GM21360 (cell line): Measurements from ENCODE around the gene TXLNA.
A peak's percentile ranks its signal among the peaks of the same experiment; 100 is the strongest.

ENCODE experiments used
- ATAC-seq: cut with Tn5 transposase; IDR thresholded peaks from one replicate; pipeline ENCODE4 v1.9.1; 2021; ENCODE audit warnings: mild to moderate bottlenecking, moderate library complexity; ENCODE audit not compliant: unreplicated experiment

TXLNA gene

GRCh38 chr1:32208469-32208868, 29.0 kb downstream of the TXLNA start:
- no peak for ATAC-seq

DNA sequence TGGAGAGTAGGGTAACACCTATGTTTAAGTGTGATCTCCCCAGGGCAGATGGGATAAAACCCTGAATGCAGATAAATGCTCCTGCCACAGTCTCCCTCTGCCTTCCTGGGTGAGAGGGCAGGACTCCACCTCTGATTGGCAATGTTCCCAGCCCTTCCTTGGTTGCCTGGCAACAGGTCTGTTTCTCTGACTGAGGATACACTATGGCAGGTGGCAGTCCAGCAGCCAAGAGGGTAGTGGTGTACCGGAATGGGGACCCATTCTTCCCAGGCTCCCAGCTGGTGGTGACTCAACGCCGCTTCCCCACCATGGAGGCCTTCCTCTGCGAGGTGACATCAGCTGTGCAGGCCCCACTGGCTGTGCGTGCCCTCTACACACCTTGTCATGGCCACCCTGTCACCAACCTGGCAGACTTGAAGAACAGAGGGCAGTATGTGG, 29.4 kb downstream of the TXLNA start, which contains the start of gene DCDC2B:
TSS of gene DCDC2B (plus strand) at position 199 of the 438 bp plus-strand sequence. CDS start at position 204, 5 bp downstream.
- ATAC-seq = no peak

DNA sequence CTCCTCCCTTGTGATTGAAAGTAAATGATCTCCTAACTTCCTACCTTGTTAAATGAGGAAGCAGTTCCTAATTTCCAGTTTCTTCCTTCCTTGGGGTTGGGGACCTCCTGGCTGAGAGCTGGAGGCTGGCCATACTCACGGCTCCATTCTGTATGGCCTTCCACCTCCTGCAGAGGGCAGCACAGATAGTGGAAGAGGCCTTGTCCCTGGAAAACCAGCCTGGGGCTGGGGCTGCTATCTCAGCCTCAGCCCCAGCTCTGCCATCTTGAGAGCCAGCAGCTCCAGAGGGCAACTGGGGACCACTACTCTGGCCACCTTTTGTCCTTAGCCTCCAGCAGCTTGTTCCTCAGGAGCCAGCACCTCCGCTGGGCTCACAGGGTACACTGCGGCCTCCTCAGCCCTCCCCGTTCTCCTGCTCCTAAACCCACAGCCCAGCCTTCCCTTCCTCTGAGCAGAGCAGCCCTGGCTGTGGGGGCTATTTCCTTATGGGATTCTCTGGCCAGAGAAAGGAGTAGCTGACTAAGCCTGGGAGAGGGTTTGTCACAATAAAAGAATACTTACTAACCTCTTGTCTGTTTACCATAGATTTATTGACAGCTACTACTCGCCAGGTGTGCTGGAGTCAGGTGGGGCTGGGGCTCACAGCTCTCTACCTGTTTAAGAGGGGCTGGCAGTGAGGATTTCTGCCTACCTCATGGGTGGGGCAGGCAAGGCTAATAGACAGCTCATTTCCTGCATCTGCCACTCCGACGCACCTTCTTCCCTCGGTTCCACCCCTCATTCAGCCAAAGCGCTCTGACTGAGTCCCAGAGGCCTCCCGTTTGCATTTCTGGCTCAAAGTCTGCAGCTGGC, 36.4 kb downstream of the TXLNA start:
- no peak for ATAC-seq

- ATAC-seq = no peak
Observed at GRCh38 chr1:32216566-32216965, 37.1 kb downstream of the TXLNA start.

GRCh38 chr1:32219022-32219421, 39.5 kb downstream of the TXLNA start:
- ATAC-seq = no peak

DNA sequence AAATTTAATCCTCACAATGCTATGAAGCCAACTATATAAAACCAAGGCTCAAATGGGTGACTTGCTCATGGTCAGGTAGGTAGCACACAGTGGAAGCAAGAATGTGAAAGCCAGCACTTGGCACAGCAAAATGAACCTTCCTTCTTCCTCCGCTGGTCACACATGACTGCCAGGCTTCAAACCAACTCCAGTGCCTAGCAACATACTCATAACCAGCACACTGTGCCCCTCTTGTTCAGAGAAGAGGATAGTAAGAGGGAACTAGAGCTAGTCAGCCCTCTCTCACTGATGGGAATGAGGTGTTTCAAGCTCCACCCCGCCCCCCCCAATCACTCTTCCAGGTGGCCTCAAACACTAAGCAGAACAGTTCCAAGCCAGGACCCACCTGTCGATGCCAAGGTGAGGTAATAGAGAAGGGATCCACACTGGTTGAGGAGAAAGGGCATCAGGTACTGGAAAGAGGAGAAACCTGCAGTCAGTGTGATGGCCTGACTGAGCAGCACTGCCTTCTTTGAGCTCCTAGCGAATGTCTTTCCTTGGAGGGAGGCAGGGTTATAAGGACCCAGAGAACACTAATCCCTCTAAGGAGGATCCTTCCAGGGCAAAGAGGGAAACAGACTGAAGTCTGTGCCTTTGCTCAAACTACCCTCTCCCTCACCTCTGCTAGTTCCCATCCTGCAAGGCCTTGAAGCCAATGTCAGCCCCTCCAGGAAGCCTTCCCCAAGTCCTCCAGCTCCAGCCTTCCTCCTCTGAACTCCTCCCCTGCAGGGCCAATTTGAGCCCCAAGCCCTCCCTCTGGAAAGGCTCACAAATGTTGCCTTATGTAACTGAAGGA, 41.5 kb downstream of the TXLNA start:
- no peak for ATAC-seq

DNA sequence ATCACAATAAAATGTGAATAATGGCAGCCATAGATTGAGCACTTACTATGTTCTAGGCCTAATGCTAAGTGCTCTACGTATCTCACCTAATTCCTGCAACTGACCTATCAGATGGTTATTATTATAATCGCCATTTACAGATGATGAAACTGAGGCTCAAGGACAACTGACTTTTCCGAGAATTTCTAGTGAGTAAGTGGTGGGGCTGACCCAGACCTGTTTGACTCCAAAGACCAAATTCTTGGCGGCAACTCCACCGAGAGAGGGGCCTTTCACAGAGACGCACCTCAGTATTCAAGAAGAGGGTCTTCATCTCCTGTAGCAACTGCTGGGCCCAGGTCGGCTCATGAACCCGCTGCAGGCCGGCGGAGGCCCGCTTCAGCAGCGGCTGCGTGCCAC, 42.1 kb downstream of the TXLNA start:
- no peak for ATAC-seq

- peak; percentile 89 for ATAC-seq
Observed at GRCh38 chr1:32221980-32222755, 42.7 kb downstream of the TXLNA start, which contains the start of the genes EIF3I and TMEM234. Gene EIF3I (plus strand): TSS chr1:32222407. CDS start chr1:32222442, 35 bp downstream. Gene TMEM234 (minus strand): TSS chr1:32222353. CDS start chr1:32222322, 31 bp downstream.

DNA sequence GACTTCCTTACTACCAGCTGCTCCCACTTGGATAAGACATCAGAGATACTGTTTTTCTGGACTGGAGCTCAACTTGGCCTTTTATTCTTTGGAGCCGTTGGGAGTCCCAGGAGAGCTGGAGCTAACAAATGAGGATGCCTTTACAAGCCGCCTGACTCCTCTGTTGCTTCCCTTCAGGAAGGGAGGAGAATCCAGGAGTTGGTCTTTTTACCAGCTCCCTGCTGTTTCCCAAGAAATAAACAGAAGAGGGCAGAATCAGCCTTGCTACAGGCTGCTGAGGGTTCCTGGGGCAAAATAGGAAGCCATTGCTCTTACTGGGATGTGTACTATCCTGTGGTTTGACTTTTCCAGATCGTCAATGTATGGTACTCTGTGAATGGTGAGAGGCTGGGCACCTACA, 44.2 kb downstream of the TXLNA start:
- ATAC-seq = no peak

GRCh38 chr1:32224285-32224684, 44.8 kb downstream of the TXLNA start:
- ATAC-seq = no peak

GRCh38 chr1:32228771-32229170, 49.3 kb downstream of the TXLNA start:
- ATAC-seq = no peak

DNA sequence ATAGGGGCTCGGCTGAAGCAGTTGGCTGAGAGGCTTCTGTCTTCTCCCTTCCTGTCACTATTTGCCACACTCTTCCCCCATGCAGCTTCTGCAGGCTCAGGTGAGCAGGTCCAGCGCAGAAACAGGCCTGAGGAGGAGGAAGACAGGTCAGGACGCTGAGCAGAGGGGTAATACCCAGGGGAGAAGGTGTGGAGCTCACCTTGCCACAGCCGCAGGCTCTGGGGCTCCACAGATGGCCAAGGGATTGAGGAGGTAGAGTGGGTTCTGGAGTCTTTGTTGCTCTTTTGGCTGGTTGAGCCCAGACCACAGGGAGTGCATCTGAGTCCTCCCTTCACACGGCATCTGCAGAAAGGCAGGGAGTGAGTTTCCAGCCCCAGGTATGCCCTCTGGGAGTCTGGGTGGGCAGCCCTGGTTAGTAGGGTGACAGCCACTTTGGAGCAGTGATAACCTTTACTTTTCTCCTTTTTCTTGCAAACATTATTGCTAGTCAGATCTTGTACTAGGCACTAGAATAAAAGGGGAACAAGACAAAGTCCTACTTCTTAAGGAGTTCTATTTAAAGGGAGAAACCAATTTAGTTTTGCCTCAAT, 52.5 kb downstream of the TXLNA start:
- ATAC-seq = no peak

DNA sequence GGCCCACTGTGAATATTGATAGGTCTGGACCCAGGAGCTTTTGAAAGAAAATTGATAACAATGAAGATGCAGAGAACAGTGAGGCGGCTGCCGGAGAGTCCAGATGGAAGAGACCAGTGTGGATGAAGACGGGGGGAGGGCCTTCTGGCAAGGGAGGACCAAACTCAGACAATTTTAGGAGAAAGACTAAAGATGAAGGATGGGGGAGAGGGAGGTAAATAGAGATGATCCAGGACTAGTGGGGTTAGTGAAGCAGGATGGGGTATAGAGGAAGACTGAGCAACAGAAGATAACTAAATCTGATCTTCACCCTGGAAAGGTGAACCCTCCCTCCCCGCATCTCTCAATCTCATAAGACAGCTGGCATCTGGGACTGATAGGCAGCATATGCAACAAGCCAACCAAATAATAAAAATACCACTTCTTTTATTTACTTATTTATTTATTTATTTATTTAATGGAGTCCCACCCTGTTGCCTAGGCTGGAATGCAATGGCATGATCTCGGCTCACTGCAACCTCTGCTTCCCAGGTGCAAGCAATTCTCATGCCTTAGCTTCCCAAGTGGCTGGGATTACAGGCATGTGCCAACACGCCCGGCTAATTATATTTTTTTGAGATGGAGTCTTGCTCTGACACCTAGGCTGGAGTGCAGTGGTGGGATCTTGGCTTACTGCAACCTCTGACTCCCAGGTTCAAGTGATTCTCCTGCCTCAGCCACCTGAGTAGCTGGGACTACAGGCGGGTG, 53.3 kb downstream of the TXLNA start:
- ATAC-seq = no peak

DNA sequence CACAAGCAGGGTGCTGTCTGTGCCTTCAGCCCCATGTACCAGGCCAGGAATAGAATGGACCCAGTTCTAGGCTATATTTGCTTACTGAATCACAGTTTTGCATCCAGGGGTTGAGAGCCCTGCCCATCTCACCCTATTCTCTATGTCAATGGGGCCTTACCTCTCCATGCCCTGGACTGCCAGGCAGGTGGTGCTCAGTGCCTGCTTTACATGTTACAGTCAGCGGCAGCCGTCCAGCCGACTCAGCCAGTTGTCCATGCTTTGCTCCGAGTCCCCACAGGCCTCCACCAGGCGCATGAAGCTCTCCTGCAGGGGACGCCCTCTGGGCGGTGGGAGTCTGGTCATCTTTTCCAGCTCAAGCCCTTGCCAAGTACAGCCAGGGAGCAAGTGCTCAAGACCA, 55.3 kb downstream of the TXLNA start:
- ATAC-seq = no peak

- ATAC-seq = no peak
Observed at GRCh38 chr1:32239337-32239736, 59.9 kb downstream of the TXLNA start.

- no peak for ATAC-seq
Observed at GRCh38 chr1:32239790-32240139, 60.3 kb downstream of the TXLNA start.

GRCh38 chr1:32240140-32240951, 60.9 kb downstream of the TXLNA start:
- ATAC-seq = no peak

DNA sequence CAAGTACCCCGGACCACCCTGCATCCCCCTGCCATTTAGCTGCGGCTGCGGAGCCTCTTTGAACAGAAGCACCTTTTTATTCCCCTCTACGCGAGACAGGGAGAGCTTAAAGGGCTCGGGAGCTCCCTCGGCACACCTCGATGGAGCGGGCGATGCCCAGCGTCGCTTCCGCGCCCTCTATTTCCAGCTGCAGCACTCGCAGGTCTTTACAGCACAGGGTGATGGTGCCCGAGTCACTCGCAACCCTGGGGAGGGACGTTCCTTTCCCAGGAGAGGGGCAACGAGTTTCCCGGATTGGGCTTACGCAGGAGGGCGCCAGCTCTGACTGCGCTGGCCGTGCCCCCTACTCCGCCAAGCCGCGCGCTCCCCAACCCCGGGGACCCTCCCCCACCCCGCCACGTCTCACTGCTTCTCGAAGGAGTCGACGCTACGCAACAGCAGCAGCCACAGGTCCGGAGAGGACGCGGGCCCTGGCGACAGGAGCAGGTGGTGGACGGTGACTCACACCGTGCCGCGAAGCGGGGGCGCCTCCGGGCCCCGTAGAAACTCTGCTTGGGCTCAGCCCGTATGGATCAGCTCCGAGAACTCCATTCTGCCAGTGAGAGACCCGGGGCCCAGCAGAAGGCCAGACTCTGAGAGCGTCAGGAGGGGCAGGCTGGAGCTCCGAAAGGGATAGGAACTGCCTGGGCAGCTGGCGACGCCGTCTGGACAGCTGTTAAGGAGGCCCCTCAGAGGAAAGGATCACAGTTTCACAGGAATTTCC, 61.7 kb downstream of the TXLNA start:
- ATAC-seq = no peak
